IMR-90 (cell line): ENCODE data around the gene LHPP. TPM values are rescaled to one million over a fixed set of nuclear protein-coding genes. Genes with fewer than 3 reads are reported as not detected.

ENCODE experiments used
- ATAC-seq: fragments of 200-7000 bp; cut with Tn5 transposase; 2 replicates; pipeline ENCODE4 v1.9.1; 2020; ENCODE audit warnings: low read depth, mild to moderate bottlenecking, moderate library complexity
- BruUV-seq: library from RNA; stranded (reverse); fragments of 400-500 nt; replicated peaks from 2 replicates; lab custom pipeline; 2021; lab: Mats Ljungman, UMichigan
- CTCF ChIA-PET: fragments of 300-600 bp; formaldehyde crosslinking; extraction: SDS; loops from one replicate; lab custom pipeline; 2021; ENCODE audit warnings: antibody characterized with exemption; lab: Yijun Ruan, JAX
- POLR2A ChIA-PET: fragments of 300-600 bp; sonication (Branson Sonifier 250); formaldehyde crosslinking; loops from one replicate; lab custom pipeline; 2022; ENCODE audit warnings: antibody characterized with exemption; ENCODE audit not compliant: unreplicated experiment; lab: Charles Lee
- DNase-seq: peaks from one replicate; pipeline ENCODE4 v3.0.0; 2013
- H2AFZ ChIP-seq: replicated peaks from 2 replicates; pipeline ENCODE3; 2013; ENCODE audit warnings: low read length, mild to moderate bottlenecking; ENCODE audit not compliant: poor library complexity
- H2AK5ac ChIP-seq: 2 replicates; pipeline ENCODE4 v1.6.1; 2013; ENCODE audit warnings: low read depth, low read length, inconsistent platforms
- H2AK9ac ChIP-seq: replicated peaks from 2 replicates; pipeline ENCODE3; 2013; ENCODE audit warnings: mild to moderate bottlenecking, low read depth, low read length, moderate library complexity; ENCODE audit not compliant: poor library complexity
- H2BK120ac ChIP-seq: 2 replicates; pipeline ENCODE4 v1.6.1; 2013; ENCODE audit warnings: low read depth, low read length, inconsistent platforms
- H2BK15ac ChIP-seq: 3 replicates; pipeline ENCODE4 v1.6.1; 2013; ENCODE audit warnings: low read depth, low read length, inconsistent platforms
- H2BK20ac ChIP-seq: 2 replicates; pipeline ENCODE4 v1.6.1; 2013; ENCODE audit warnings: low read depth, mild to moderate bottlenecking, inconsistent platforms, low read length, moderate library complexity
- H2BK5ac ChIP-seq: 2 replicates; pipeline ENCODE4 v1.6.1; 2013; ENCODE audit warnings: mild to moderate bottlenecking, low read depth, low read length, inconsistent platforms; ENCODE audit not compliant: poor library complexity, severe bottlenecking
- H3K14ac ChIP-seq: replicated peaks from 2 replicates; pipeline ENCODE4 v1.6.1; 2013; ENCODE audit warnings: low read depth, low read length, inconsistent platforms
- H3K18ac ChIP-seq: 2 replicates; pipeline ENCODE4 v1.6.1; 2013; ENCODE audit warnings: low read depth, low read length, control low read depth
- H3K23ac ChIP-seq: 2 replicates; pipeline ENCODE4 v1.6.1; 2013; ENCODE audit warnings: low read depth, low read length, inconsistent platforms
- H3K27ac ChIP-seq: 2 replicates; pipeline ENCODE4 v1.5.1; 2013; ENCODE audit warnings: mild to moderate bottlenecking, control low read depth, low read length; ENCODE audit not compliant: insufficient read depth
- H3K27me3 ChIP-seq: 2 replicates; pipeline ENCODE4 v1.6.1; 2013; ENCODE audit warnings: low read length; ENCODE audit not compliant: control insufficient read depth, insufficient read depth
- H3K36me3 ChIP-seq: 2 replicates; pipeline ENCODE4 v1.6.1; 2013; ENCODE audit warnings: low read length, mixed read lengths; ENCODE audit not compliant: control insufficient read depth, insufficient read depth
- H3K4ac ChIP-seq: 2 replicates; pipeline ENCODE4 v1.6.1; 2013; ENCODE audit warnings: low read depth, low read length, inconsistent platforms
- H3K4me1 ChIP-seq: 2 replicates; pipeline ENCODE4 v1.6.1; 2013; ENCODE audit warnings: low read length, mixed read lengths; ENCODE audit not compliant: control insufficient read depth, insufficient read depth
- H3K4me2 ChIP-seq: 2 replicates; pipeline ENCODE4 v1.6.1; 2013; ENCODE audit warnings: low read depth, mild to moderate bottlenecking, control low read depth, low read length, moderate library complexity
- H3K4me3 ChIP-seq: 2 replicates; pipeline ENCODE4 v1.5.1; 2013; ENCODE audit warnings: low read depth, mild to moderate bottlenecking, control low read depth, low read length, moderate library complexity; ENCODE audit not compliant: insufficient read depth
- H3K56ac ChIP-seq: 2 replicates; pipeline ENCODE4 v1.6.1; 2013; ENCODE audit warnings: low read length, inconsistent platforms; ENCODE audit not compliant: insufficient read depth; ENCODE audit errors: extremely low read depth
- H3K79me1 ChIP-seq, 2 experiments: 2 replicates each; pipeline ENCODE4 v1.6.1; 2013; ENCODE audit warnings: low read length in 2 of 2, inconsistent platforms in 1 of 2, low read depth in 1 of 2
- H3K9ac ChIP-seq: 2 replicates; pipeline ENCODE4 v1.6.1; 2013; ENCODE audit warnings: low read depth, low read length, control low read depth
- H3K9me1 ChIP-seq: 2 replicates; pipeline ENCODE4 v1.6.1; 2013; ENCODE audit warnings: low read length, inconsistent platforms; ENCODE audit not compliant: insufficient read depth
- H3K9me3 ChIP-seq: 2 replicates; pipeline ENCODE4 v1.6.1; 2013; ENCODE audit warnings: low read length; ENCODE audit not compliant: control insufficient read depth, insufficient read depth
- H4K20me1 ChIP-seq: 2 replicates; pipeline ENCODE4 v1.6.1; 2013; ENCODE audit warnings: low read length, inconsistent platforms; ENCODE audit not compliant: insufficient read depth
- H4K5ac ChIP-seq: 2 replicates; pipeline ENCODE4 v1.6.1; 2013; ENCODE audit warnings: mild to moderate bottlenecking, low read depth, low read length, control low read depth
- H4K8ac ChIP-seq, 2 experiments: 2 replicates each; pipeline ENCODE4 v1.6.1; 2013; ENCODE audit warnings: low read depth in 2 of 2, low read length in 2 of 2, control low read depth in 1 of 2, inconsistent platforms in 1 of 2
- H4K91ac ChIP-seq: 2 replicates; pipeline ENCODE4 v1.6.1; 2013; ENCODE audit warnings: low read depth, low read length, inconsistent platforms; ENCODE audit not compliant: insufficient read depth
- BHLHE40 ChIP-seq: fragments of 150-350 bp; IDR thresholded peaks from 2 replicates; pipeline ENCODE4 v1.6.1; 2016; ENCODE audit warnings: mild to moderate bottlenecking, low read depth, low read length
- CEBPB ChIP-seq: IDR thresholded peaks from 2 replicates; pipeline ENCODE4 v1.6.1; 2012; ENCODE audit warnings: low read depth, low read length, improper control_type of control experiment
- CHD1 ChIP-seq: IDR thresholded peaks from 2 replicates; pipeline ENCODE4 v1.6.1; 2012; ENCODE audit warnings: low read depth, low read length, improper control_type of control experiment
- FOS ChIP-seq: fragments of 150-350 bp; IDR thresholded peaks from 2 replicates; pipeline ENCODE4 v1.6.1; 2016; ENCODE audit warnings: low read depth, low read length
- MAFK ChIP-seq: IDR thresholded peaks from 2 replicates; pipeline ENCODE4 v1.6.1; 2012; ENCODE audit warnings: low read depth, low read length, improper control_type of control experiment
- MAZ ChIP-seq: IDR thresholded peaks from 2 replicates; pipeline ENCODE4 v1.6.1; 2012; ENCODE audit warnings: low read depth, mild to moderate bottlenecking, low read length, improper control_type of control experiment, moderate library complexity, borderline replicate concordance
- MXI1 ChIP-seq: IDR thresholded peaks from 2 replicates; pipeline ENCODE4 v1.6.1; 2012; ENCODE audit warnings: low read depth, mild to moderate bottlenecking, low read length, moderate library complexity, borderline replicate concordance
- POLR2A ChIP-seq: IDR thresholded peaks from 2 replicates; pipeline ENCODE4 v1.6.1; 2012; ENCODE audit warnings: mild to moderate bottlenecking, low read depth, low read length
- RAD21 ChIP-seq: IDR thresholded peaks from 2 replicates; pipeline ENCODE4 v1.6.1; 2012; ENCODE audit warnings: low read length, improper control_type of control experiment
- RCOR1 ChIP-seq: IDR thresholded peaks from 2 replicates; pipeline ENCODE4 v1.6.1; 2012; ENCODE audit warnings: mild to moderate bottlenecking, low read length, improper control_type of control experiment; ENCODE audit not compliant: insufficient replicate concordance
- RFX5 ChIP-seq: IDR thresholded peaks from 2 replicates; pipeline ENCODE4 v1.8.0; 2012; ENCODE audit warnings: low read depth, mild to moderate bottlenecking, low read length, moderate library complexity
- SMC3 ChIP-seq: fragments of 150-350 bp; IDR thresholded peaks from 2 replicates; pipeline ENCODE4 v1.6.1; 2016; ENCODE audit warnings: low read depth, mild to moderate bottlenecking, antibody characterized with exemption, low read length, moderate library complexity
- WGBS, 2 experiments: methylation state at CpG; one replicate each; pipeline versions ENCODE4 v1.1.5 to v1.1.7; 2013; ENCODE audit warnings: missing lambda C conversion rate in 2 of 2; ENCODE audit not compliant: insufficient read length in 1 of 2; ENCODE audit errors: extremely low coverage in 2 of 2; 5-methylcytosine and 5-hydroxymethylcytosine counted together
- dilution Hi-C: fragments of 300-500 bp; cut with HindIII; formaldehyde crosslinking; loops from one replicate; pipeline ENCODE4 v1.14.3; 2018; ENCODE audit warnings: low sequenced_read_pairs; ENCODE audit not compliant: unreplicated experiment
- in situ Hi-C: fragments of 300-500 bp; cut with MboI; formaldehyde crosslinking; loops from 3 replicates; pipeline ENCODE4 v1.14.3; 2019; ENCODE audit warnings: low sequenced_read_pairs, inconsistent platforms, mixed read lengths
- intact Hi-C: fragments of 100-400 bp; cut with micrococcal nuclease; formaldehyde crosslinking; loops from 2 replicates; pipeline ENCODE4 v1.10.0; 2022
- polyA plus RNA-seq, 3 experiments: library from polyadenylated mRNA; depleted of rRNA; stranded (reverse); fragments of >200 nt; gene quantifications; 2 replicates each; pipeline ENCODE4 v1.2.3, GENCODE V29; 2012; ENCODE audit warnings: low replicate concordance in 1 of 3
- total RNA-seq: library from RNA; depleted of rRNA; stranded (reverse); fragments of >200 nt; gene quantifications from 2 replicates; pipeline ENCODE4 v1.2.3, GENCODE V29; 2012
- TF ChIP-seq, protein P1 (sequence below): conservative IDR thresholded peaks from 2 replicates; pipeline ENCODE4 v1.5.1; 2012; ENCODE audit warnings: mild to moderate bottlenecking, low read depth, low read length, improper control_type of control experiment
- TF ChIP-seq, protein P2 (sequence below): fragments of 150-350 bp; IDR thresholded peaks from 2 replicates; pipeline ENCODE4 v1.6.1; 2017; ENCODE audit warnings: mild to moderate bottlenecking, antibody characterized with exemption, low read length, low read depth
- TF ChIP-seq, protein P3 (sequence below): fragments of 150-350 bp; IDR thresholded peaks from 2 replicates; pipeline ENCODE4 v1.6.1; 2016; ENCODE audit warnings: low read depth, mild to moderate bottlenecking, low read length, moderate library complexity, borderline replicate concordance

Gene LHPP
- total and polyA plus RNA-seq, 2 of the 4 experiments (the other 2 are of a cell fraction), result 2.7 to 8.3 TPM

DNA sequence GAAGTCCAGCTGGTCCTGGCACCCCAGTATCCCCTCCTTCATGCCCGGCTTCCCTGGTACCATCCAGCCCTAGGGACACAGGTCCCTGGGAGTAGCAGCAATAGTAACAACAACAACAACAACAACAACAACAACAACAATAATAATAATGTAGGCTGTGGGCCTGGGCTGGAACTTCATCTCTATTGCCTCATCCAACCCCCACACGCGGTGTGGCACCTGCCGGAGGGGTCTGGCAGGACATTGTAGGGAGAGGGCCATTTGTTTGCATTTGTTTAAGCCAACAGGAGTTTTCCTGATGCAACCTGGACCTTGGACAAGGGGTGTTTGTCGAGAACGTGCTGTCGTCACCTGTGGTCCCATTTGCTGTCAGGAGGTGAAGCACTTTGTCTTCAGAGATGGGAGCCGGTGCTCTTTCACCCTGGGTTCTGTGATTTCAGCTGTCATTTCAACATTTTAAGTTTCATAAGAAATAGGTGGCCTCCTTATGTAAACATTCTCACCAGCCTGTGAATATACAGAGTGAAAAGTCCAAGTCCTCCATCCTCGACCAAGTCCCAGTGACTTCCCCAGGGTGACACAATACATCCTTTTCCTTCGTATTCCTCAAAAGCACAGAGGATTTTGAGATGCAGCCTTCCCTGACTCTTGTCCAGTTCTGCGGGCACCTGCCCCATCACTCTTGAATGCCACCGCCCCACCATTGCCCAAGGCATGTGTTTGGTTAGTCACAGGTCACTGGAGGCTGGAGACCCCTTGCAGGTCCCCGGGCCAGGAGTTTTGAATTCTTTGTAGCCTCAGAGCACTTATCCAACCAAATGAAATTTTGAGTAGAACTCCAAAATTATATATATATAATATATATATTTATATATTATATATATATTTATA lies 9.2 kb downstream of the LHPP start:
- POLR2A ChIA-PET, result no interaction called here
- CTCF ChIA-PET, result no interaction called here
- TF ChIP-seq POLR2A, result no peak
- no peak for TF ChIP-seq FOS
- no peak for TF ChIP-seq MXI1
- TF ChIP-seq, protein P1, sequence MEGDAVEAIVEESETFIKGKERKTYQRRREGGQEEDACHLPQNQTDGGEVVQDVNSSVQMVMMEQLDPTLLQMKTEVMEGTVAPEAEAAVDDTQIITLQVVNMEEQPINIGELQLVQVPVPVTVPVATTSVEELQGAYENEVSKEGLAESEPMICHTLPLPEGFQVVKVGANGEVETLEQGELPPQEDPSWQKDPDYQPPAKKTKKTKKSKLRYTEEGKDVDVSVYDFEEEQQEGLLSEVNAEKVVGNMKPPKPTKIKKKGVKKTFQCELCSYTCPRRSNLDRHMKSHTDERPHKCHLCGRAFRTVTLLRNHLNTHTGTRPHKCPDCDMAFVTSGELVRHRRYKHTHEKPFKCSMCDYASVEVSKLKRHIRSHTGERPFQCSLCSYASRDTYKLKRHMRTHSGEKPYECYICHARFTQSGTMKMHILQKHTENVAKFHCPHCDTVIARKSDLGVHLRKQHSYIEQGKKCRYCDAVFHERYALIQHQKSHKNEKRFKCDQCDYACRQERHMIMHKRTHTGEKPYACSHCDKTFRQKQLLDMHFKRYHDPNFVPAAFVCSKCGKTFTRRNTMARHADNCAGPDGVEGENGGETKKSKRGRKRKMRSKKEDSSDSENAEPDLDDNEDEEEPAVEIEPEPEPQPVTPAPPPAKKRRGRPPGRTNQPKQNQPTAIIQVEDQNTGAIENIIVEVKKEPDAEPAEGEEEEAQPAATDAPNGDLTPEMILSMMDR, result no peak
- TF ChIP-seq, protein P2, sequence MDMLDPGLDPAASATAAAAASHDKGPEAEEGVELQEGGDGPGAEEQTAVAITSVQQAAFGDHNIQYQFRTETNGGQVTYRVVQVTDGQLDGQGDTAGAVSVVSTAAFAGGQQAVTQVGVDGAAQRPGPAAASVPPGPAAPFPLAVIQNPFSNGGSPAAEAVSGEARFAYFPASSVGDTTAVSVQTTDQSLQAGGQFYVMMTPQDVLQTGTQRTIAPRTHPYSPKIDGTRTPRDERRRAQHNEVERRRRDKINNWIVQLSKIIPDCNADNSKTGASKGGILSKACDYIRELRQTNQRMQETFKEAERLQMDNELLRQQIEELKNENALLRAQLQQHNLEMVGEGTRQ, result no peak
- no peak for TF ChIP-seq SMC3
- no peak for TF ChIP-seq CEBPB
- no peak for TF ChIP-seq MAZ
- TF ChIP-seq, protein P3, sequence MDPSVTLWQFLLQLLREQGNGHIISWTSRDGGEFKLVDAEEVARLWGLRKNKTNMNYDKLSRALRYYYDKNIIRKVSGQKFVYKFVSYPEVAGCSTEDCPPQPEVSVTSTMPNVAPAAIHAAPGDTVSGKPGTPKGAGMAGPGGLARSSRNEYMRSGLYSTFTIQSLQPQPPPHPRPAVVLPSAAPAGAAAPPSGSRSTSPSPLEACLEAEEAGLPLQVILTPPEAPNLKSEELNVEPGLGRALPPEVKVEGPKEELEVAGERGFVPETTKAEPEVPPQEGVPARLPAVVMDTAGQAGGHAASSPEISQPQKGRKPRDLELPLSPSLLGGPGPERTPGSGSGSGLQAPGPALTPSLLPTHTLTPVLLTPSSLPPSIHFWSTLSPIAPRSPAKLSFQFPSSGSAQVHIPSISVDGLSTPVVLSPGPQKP, result no peak
- TF ChIP-seq RCOR1, result no peak
- no peak for TF ChIP-seq RFX5
- no peak for TF ChIP-seq CHD1
- TF ChIP-seq MAFK, result no peak
- TF ChIP-seq RAD21, result no peak
- TF ChIP-seq BHLHE40, result no peak

More for the DNA sequence above, 9.2 kb downstream of the LHPP start:
- no peaks in the 10 kb centered on the region for H3K79me1 ChIP-seq
- no peak for DNase-seq
- no peak overlapping the region for H2AK5ac ChIP-seq
- H3K27ac ChIP-seq, result no peak overlapping the region
- H2BK20ac ChIP-seq, result no peak overlapping the region
- H3K4me3 ChIP-seq, result no peak overlapping the region
- no peak overlapping the region for H4K5ac ChIP-seq
- H4K8ac ChIP-seq, result no peak overlapping the region
- in situ Hi-C loops (no loop called here), dilution Hi-C loops (no loop called here), intact Hi-C loops (no loop called here)
- H3K9me1 ChIP-seq, result no peaks in the 10 kb centered on the region
- H3K4me1 ChIP-seq, result no peaks in the 10 kb centered on the region
- H2AK9ac ChIP-seq, result no peak overlapping the region
- no peaks in the 10 kb centered on the region for H3K27me3 ChIP-seq
- H3K36me3 ChIP-seq, result no peaks in the 10 kb centered on the region
- H4K91ac ChIP-seq, result no peak overlapping the region
- no peak overlapping the region for H3K18ac ChIP-seq
- H4K20me1 ChIP-seq, result no peaks in the 10 kb centered on the region; the same call in 1 of the 2 replicates
- no peak overlapping the region for H3K14ac ChIP-seq
- no peak overlapping the region for H3K9ac ChIP-seq
- H3K23ac ChIP-seq, result no peak overlapping the region
- no peak for ATAC-seq
- H3K56ac ChIP-seq, result no peak overlapping the region
- no peaks in the 10 kb centered on the region for H3K9me3 ChIP-seq
- H2BK15ac ChIP-seq, result no peak overlapping the region
- H2BK5ac ChIP-seq, result no peak overlapping the region
- no CpG with 5 or more reads among the region's 13 CpGs for WGBS, 2 experiments
- no peak overlapping the region for H2AFZ ChIP-seq
- H3K4ac ChIP-seq, result no peak overlapping the region
- H3K4me2 ChIP-seq, result no peak overlapping the region
- BruUV-seq, result no TSS peak
- no peak overlapping the region for H2BK120ac ChIP-seq
